ENCODE measurements around the gene VASH2.

DNA sequence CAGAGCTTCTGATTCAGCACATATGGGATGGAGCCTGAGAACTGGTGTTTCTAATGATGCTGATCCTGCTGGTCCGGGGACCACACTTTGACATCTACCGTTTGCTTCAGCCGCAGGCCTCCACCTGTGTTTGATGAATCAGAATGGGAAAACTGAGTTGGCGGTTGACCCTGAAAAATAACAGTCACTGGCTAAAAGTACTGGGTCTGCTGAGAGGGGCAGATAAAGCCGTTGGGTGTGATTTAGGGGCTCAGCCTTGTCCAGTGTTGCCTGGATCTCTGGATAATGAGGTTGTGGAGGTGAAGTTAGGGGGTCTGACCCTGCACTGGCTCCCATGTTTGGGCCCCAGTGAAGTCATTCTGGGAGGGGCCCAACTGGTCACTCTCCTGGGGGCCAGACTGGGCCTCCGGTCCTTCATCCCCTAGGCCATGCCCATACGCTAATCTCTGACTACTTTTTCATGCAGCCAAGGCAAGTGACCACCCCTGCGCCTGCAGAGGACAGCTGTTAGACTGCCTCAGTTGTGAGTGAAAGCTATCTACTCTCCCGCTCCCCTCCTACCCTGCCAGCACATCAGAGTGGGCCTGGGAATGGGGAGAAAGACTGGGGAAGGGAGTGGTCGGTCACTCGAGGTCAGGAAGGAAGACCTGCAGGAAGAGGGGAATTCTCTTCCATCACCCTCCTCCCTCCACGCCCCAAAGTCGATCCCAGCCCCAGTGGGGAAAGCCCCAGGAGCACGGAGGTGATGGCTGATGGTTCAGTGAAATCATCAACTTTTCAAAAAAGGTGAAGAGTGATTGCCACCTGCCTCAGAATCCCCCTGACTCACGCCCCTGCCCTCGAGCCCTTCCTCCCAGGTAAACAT, 27.7 kb downstream of the VASH2 start:
- TF ChIP-seq, protein P1, sequence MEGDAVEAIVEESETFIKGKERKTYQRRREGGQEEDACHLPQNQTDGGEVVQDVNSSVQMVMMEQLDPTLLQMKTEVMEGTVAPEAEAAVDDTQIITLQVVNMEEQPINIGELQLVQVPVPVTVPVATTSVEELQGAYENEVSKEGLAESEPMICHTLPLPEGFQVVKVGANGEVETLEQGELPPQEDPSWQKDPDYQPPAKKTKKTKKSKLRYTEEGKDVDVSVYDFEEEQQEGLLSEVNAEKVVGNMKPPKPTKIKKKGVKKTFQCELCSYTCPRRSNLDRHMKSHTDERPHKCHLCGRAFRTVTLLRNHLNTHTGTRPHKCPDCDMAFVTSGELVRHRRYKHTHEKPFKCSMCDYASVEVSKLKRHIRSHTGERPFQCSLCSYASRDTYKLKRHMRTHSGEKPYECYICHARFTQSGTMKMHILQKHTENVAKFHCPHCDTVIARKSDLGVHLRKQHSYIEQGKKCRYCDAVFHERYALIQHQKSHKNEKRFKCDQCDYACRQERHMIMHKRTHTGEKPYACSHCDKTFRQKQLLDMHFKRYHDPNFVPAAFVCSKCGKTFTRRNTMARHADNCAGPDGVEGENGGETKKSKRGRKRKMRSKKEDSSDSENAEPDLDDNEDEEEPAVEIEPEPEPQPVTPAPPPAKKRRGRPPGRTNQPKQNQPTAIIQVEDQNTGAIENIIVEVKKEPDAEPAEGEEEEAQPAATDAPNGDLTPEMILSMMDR (IDR thresholded peaks at IDR 0.05 in 4 of 5, conservative IDR thresholded peaks at IDR 0.05 in 1 of 5): no peak
- TF ChIP-seq POLR2A (IDR thresholded peaks at IDR 0.05): no peak

Data from gastrocnemius medialis (tissue), 4 donors.